Transverse colon (tissue), 4 donors: ENCODE measurements around the gene PPP6R2. TPM values are rescaled to one million over a fixed set of nuclear protein-coding genes. Genes with fewer than 3 reads are reported as not detected.

ENCODE experiments used
- DNase-seq: peaks from one replicate; pipeline ENCODE4 v3.0.0-alpha.2; 2019
- H3K27ac ChIP-seq, 4 donors: fragments of 200-600 bp; sonication (generic); 2 replicates each; pipeline ENCODE4 v1.5.1; 2016 to 2018; ENCODE audit warnings: inconsistent platforms in 4 of 4
- H3K27me3 ChIP-seq: fragments of 200-600 bp; sonication (generic); 2 replicates; pipeline ENCODE4 v1.5.1; 2017; ENCODE audit warnings: inconsistent platforms
- H3K36me3 ChIP-seq, 4 donors: fragments of 200-600 bp; sonication (generic); 2 replicates each; pipeline ENCODE4 v1.5.1; 2017 to 2019; ENCODE audit warnings: inconsistent platforms in 4 of 4
- H3K4me1 ChIP-seq, 4 donors: fragments of 200-600 bp; sonication (generic); 2 replicates each; pipeline ENCODE4 v1.5.1; 2017 to 2020; ENCODE audit warnings: inconsistent platforms in 4 of 4
- H3K4me3 ChIP-seq, 4 donors: fragments of 200-600 bp; sonication (generic); 1 replicate in 1 of 4; 2 replicates in 3 of 4; pipeline versions ENCODE4 v1.5.1 to v1.6.1; 2017 to 2019; ENCODE audit warnings: inconsistent platforms in 4 of 4
- H3K9me3 ChIP-seq, 2 donors: fragments of 200-600 bp; sonication (generic); 2 replicates each; pipeline ENCODE4 v1.5.1; 2017 to 2019; ENCODE audit warnings: inconsistent platforms in 2 of 2
- CTCF ChIP-seq, 5 experiments: fragments of 200-600 bp in 3 of 5; fragments of 450-650 bp in 2 of 5; sonication (generic) in 3 of 5; IDR thresholded peaks; 1 replicate in 2 of 5; 2 replicates in 3 of 5; pipeline ENCODE4 v1.5.1; 2016 to 2017; ENCODE audit warnings: antibody characterized with exemption in 5 of 5, inconsistent platforms in 3 of 5, mild to moderate bottlenecking in 2 of 5, moderate library complexity in 1 of 5
- EP300 ChIP-seq: sonication (generic); formaldehyde crosslinking; IDR thresholded peaks from one replicate; pipeline ENCODE4 v1.6.1; 2017; ENCODE audit warnings: antibody characterized with exemption, low read depth
- POLR2A ChIP-seq: fragments of 450-650 bp; IDR thresholded peaks from one replicate; pipeline ENCODE4 v1.6.1; 2016; ENCODE audit warnings: antibody characterized with exemption, mild to moderate bottlenecking, moderate library complexity
- POLR2AphosphoS5 ChIP-seq, 3 donors: sonication (generic); formaldehyde crosslinking; IDR thresholded peaks; one replicate each; pipeline ENCODE4 v1.6.1; 2016; ENCODE audit warnings: antibody characterized with exemption in 3 of 3
- WGBS, 2 donors: methylation state at CpG; one replicate each; pipeline ENCODE4 v1.1.5; 2018; ENCODE audit warnings: low coverage in 1 of 2; 5-methylcytosine and 5-hydroxymethylcytosine counted together
- in situ Hi-C, 4 donors: fragments of 200-750 bp; cut with MboI; loops; one replicate each; pipeline versions ENCODE4 v1.15.0 to v1.15.1; 2017; ENCODE audit warnings: low sequenced_read_pairs in 3 of 4, low pct_ligation_motif_present in 1 of 4, low pct_unique_long_range_greater_than_20kb in 1 of 4
- intact Hi-C: fragments of 100-400 bp; cut with DNase I; formaldehyde crosslinking; loops from one replicate; pipeline ENCODE4 v1.15.1; 2023; ENCODE audit warnings: low total_unique reads
- total RNA-seq, 4 donors: library from RNA; depleted of rRNA; stranded (reverse); fragments of >200 nt; gene quantifications; one replicate each; pipeline ENCODE4 v1.1.0, GENCODE V29; 2016

PPP6R2 gene
- total RNA-seq, 4 donors from 2014 or later = 62.1 to 151 (median 77.8) TPM

GRCh38 chr22:50308986-50309600, 34.0 kb upstream of the PPP6R2 start:
- no peaks in the 10 kb centered on the region for H3K27me3 ChIP-seq
- H3K9me3 ChIP-seq = no peaks in the 10 kb centered on the region
- peaks cover 24 to 50% (median 39%) of the 10 kb centered on the region in 4 donors for H3K4me1 ChIP-seq
- no peak overlapping the region for H3K4me3 ChIP-seq
- no peak for TF ChIP-seq CTCF (IDR thresholded peaks at IDR 0.05)
- no peak for TF ChIP-seq POLR2AphosphoS5 (IDR thresholded peaks at IDR 0.05)
- no peak for TF ChIP-seq POLR2A
- TF ChIP-seq EP300 = no peak
- in situ Hi-C loops = no loop called here
- intact Hi-C loops = no loop called here
- H3K36me3 ChIP-seq = no peaks in the 10 kb centered on the region
- H3K27ac ChIP-seq = peak overlapping the region; percentile 80 to 94 (median 84)
- WGBS, 2 donors = 67% methylated on average over 9 of the region's 9 CpGs; no CpG with 5 or more reads in 1 of the 2 donors
- DNase-seq = no peak

GRCh38 chr22:50309601-50309991, 33.5 kb upstream of the PPP6R2 start:
- Histone ChIP-seq H3K4me1 (peaks cover 20 to 49% (median 38%) of the 10 kb centered on the region in 4 donors), H3K27ac (peak overlapping the region; percentile 80 to 94 (median 84)), H3K9me3 (no peaks in the 10 kb centered on the region), H3K4me3 (no peak overlapping the region), H3K27me3 (no peaks in the 10 kb centered on the region), H3K36me3 (no peaks in the 10 kb centered on the region)
- no peak for DNase-seq
- TF ChIP-seq CTCF (IDR thresholded peaks at IDR 0.05) = no peak
- no peak for TF ChIP-seq POLR2AphosphoS5 (IDR thresholded peaks at IDR 0.05)
- no peak for TF ChIP-seq EP300
- TF ChIP-seq POLR2A = no peak
- intact Hi-C loops (no loop called here), in situ Hi-C loops (no loop called here)
- WGBS, 2 donors = 76% methylated on average over 6 of the region's 7 CpGs; no CpG with 5 or more reads in 1 of the 2 donors

GRCh38 chr22:50310031-50310722, 33.0 kb upstream of the PPP6R2 start:
- intact Hi-C loops (no loop called here), in situ Hi-C loops (no loop called here)
- TF ChIP-seq POLR2A = no peak
- no peak for TF ChIP-seq EP300
- DNase-seq = no peak
- Histone ChIP-seq H3K4me3 (no peak overlapping the region), H3K4me1 (peaks cover 14 to 49% (median 36%) of the 10 kb centered on the region in 4 donors), H3K36me3 (no peaks in the 10 kb centered on the region), H3K27ac (no peak overlapping the region), H3K27me3 (no peaks in the 10 kb centered on the region), H3K9me3 (no peaks in the 10 kb centered on the region)
- WGBS, 2 donors = 88% methylated on average over 21 of the region's 21 CpGs; no CpG with 5 or more reads in 1 of the 2 donors

GRCh38 chr22:50310949-50311444, 32.1 kb upstream of the PPP6R2 start:
- H3K9me3 ChIP-seq = no peaks in the 10 kb centered on the region
- H3K27me3 ChIP-seq = no peaks in the 10 kb centered on the region
- intact Hi-C loops = no loop called here
- H3K27ac ChIP-seq = no peak overlapping the region
- TF ChIP-seq CTCF (IDR thresholded peaks at IDR 0.05) (no peak), POLR2A (no peak), EP300 (no peak), POLR2AphosphoS5 (IDR thresholded peaks at IDR 0.05) (no peak)
- H3K4me1 ChIP-seq = peaks cover 9 to 40% (median 29%) of the 10 kb centered on the region in 4 donors
- no peak overlapping the region for H3K4me3 ChIP-seq
- WGBS, 2 donors = 86% methylated on average over 16 of the region's 16 CpGs; no CpG with 5 or more reads in 1 of the 2 donors
- H3K36me3 ChIP-seq = no peaks in the 10 kb centered on the region
- in situ Hi-C loops = no loop called here
- DNase-seq = no peak
